Measurements from ENCODE around the gene TTN. TPM values are rescaled to one million over a fixed set of nuclear protein-coding genes. Genes with fewer than 3 reads are reported as not detected.

TTN gene
- total RNA-seq, 1 experiment from 2014 or later, result 0.24 TPM

DNA sequence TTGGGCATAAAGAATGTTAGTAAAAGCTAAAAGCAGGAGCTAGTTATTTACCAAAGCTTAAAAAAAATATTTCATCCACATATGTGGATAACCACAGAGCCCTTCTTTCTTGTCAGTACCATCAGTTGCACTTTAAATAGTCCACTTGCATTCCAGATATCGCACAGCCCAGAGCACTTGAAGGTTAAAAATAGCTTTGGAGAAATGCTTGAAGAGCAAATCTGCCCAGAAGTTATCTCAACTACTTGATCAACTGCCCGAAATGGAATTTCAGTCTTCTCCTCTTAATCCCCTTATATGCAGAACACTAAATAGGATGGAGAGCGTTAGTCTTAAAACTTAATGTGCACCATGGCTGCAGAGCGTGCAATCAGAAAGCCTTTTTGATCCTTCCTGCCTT, 178.6 kb downstream of the TTN start:
- no TSS peak for BruUV-seq (replicated peaks)
- Mint-ChIP-seq H3K4me3 (ENCODE audit: low read depth, unreplicated experiment) (no peak overlapping the region), H3K27me3 (ENCODE audit: unreplicated experiment) (no peaks in the 10 kb centered on the region), H3K36me3 (ENCODE audit: insufficient read depth, unreplicated experiment) (no peaks in the 10 kb centered on the region), H3K4me1 (ENCODE audit: low read depth, unreplicated experiment) (no peaks in the 10 kb centered on the region), H3K9me3 (ENCODE audit: low read depth, unreplicated experiment) (no peaks in the 10 kb centered on the region), H3K27ac (ENCODE audit: unreplicated experiment) (no peak overlapping the region)
- CTCF ChIA-PET, result no interaction called here
- DNase-seq, result no peak
- TF ChIP-seq, protein P1, sequence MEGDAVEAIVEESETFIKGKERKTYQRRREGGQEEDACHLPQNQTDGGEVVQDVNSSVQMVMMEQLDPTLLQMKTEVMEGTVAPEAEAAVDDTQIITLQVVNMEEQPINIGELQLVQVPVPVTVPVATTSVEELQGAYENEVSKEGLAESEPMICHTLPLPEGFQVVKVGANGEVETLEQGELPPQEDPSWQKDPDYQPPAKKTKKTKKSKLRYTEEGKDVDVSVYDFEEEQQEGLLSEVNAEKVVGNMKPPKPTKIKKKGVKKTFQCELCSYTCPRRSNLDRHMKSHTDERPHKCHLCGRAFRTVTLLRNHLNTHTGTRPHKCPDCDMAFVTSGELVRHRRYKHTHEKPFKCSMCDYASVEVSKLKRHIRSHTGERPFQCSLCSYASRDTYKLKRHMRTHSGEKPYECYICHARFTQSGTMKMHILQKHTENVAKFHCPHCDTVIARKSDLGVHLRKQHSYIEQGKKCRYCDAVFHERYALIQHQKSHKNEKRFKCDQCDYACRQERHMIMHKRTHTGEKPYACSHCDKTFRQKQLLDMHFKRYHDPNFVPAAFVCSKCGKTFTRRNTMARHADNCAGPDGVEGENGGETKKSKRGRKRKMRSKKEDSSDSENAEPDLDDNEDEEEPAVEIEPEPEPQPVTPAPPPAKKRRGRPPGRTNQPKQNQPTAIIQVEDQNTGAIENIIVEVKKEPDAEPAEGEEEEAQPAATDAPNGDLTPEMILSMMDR (IDR thresholded peaks at IDR 0.05; ENCODE audit: unreplicated experiment), result no peak
- intact Hi-C loops (cut with micrococcal nuclease; ENCODE audit: unreplicated experiment), result no loop called here

DNA sequence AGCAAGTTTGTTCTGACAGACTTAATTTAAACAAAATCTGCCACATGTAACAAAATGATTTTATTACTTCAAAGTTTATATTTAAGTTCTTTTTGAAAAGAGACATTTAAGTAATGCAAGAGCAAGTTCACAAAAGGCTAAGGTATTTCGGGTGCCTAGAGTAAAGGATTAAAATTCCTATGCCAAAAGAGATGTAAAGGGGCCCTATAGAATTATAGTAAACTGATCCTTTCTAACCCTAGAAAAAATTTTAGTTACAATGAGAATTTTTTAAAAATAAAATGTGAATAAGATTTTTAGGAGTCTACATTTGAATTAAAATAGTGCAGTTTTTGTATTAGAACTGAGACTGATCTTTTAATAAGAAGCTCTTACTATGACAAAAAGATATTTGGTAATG, 179.8 kb downstream of the TTN start:
- Mint-ChIP-seq H3K4me3 (ENCODE audit: low read depth, unreplicated experiment) (no peak overlapping the region), H3K4me1 (ENCODE audit: low read depth, unreplicated experiment) (no peaks in the 10 kb centered on the region), H3K36me3 (ENCODE audit: insufficient read depth, unreplicated experiment) (no peaks in the 10 kb centered on the region), H3K27me3 (ENCODE audit: unreplicated experiment) (no peaks in the 10 kb centered on the region), H3K9me3 (ENCODE audit: low read depth, unreplicated experiment) (no peaks in the 10 kb centered on the region), H3K27ac (ENCODE audit: unreplicated experiment) (no peak overlapping the region)
- no peak for DNase-seq
- no TSS peak for BruUV-seq (replicated peaks)
- CTCF ChIA-PET, result no interaction called here
- TF ChIP-seq, protein P1 (IDR thresholded peaks at IDR 0.05; ENCODE audit: unreplicated experiment), result no peak
- intact Hi-C loops (cut with micrococcal nuclease; ENCODE audit: unreplicated experiment), result no loop called here

DNA sequence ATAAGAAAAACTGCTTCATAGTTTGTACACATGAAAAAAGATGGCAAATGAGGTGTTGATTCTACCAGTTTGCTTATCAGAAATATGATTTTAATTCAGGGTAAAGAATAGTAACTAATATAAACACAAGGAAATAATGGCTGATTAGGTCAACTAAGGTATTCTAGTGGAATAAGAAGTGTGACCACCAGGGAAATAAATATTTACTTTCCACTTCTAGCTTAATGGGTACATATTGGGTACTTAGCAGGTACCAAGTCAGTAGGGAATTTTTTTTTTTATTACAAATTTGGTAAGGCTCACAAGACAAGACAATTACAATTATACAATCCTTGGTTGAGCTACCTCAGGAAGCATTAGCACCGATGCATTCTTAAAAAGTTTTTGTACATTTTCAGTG, 191.3 kb downstream of the TTN start:
- Mint-ChIP-seq H3K4me1 (ENCODE audit: low read depth, unreplicated experiment) (no peaks in the 10 kb centered on the region), H3K27ac (ENCODE audit: unreplicated experiment) (no peak overlapping the region), H3K36me3 (ENCODE audit: insufficient read depth, unreplicated experiment) (no peaks in the 10 kb centered on the region), H3K27me3 (ENCODE audit: unreplicated experiment) (no peaks in the 10 kb centered on the region), H3K4me3 (ENCODE audit: low read depth, unreplicated experiment) (no peak overlapping the region), H3K9me3 (ENCODE audit: low read depth, unreplicated experiment) (no peaks in the 10 kb centered on the region)
- CTCF ChIA-PET, result no interaction called here
- no peak for DNase-seq
- BruUV-seq (replicated peaks), result no TSS peak
- TF ChIP-seq, protein P1 (IDR thresholded peaks at IDR 0.05; ENCODE audit: unreplicated experiment), result no peak
- intact Hi-C loops (cut with micrococcal nuclease; ENCODE audit: unreplicated experiment), result no loop called here

DNA sequence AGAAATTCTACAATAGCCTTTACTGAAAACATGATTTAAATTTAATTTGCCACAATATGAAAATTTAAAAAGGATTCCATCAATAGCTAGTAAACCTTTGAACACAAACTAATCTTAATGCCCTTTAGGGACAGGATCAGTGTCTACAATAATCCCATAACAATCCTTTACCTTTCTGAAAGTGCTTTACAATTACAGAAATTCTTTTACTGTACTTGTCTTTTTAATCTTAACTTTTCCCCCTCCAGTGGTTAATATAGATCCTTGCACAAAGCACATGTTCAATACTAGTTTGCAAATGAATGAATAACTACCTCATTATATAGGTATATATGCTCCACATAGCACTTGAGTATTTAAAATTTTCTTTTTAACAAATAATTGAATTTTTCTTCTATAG, 204.3 kb downstream of the TTN start:
- Mint-ChIP-seq H3K4me1 (ENCODE audit: low read depth, unreplicated experiment) (no peaks in the 10 kb centered on the region), H3K4me3 (ENCODE audit: low read depth, unreplicated experiment) (no peak overlapping the region), H3K36me3 (ENCODE audit: insufficient read depth, unreplicated experiment) (no peaks in the 10 kb centered on the region), H3K27ac (ENCODE audit: unreplicated experiment) (no peak overlapping the region), H3K9me3 (ENCODE audit: low read depth, unreplicated experiment) (no peaks in the 10 kb centered on the region), H3K27me3 (ENCODE audit: unreplicated experiment) (no peaks in the 10 kb centered on the region)
- intact Hi-C loops (cut with micrococcal nuclease; ENCODE audit: unreplicated experiment), result no loop called here
- no TSS peak for BruUV-seq (replicated peaks)
- CTCF ChIA-PET, result no interaction called here
- no peak for DNase-seq
- TF ChIP-seq, protein P1 (IDR thresholded peaks at IDR 0.05; ENCODE audit: unreplicated experiment), result no peak

DNA sequence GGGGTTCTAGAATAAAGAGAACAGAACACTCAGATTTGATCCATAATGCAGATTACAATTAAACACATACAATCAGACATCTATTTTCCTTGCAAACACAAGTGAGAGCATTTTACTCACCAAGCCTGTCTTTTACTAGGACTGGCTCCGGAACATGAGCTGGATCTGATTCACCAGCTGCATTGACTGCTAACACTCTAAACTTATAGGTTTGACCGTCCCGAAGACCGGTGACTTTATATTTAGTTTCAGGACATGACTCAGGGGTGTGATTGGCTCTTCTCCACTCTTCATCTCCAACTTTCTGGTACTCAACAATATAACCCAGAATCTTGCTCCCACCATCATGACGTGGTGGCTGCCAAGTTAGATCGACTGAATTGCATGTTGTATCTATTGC, 214.6 kb downstream of the TTN start:
- H3K9me3 Mint-ChIP-seq (ENCODE audit: low read depth, unreplicated experiment), result peaks cover 3% of the 10 kb centered on the region
- intact Hi-C loops (cut with micrococcal nuclease; ENCODE audit: unreplicated experiment), result no loop called here
- H3K36me3 Mint-ChIP-seq (ENCODE audit: insufficient read depth, unreplicated experiment), result no peaks in the 10 kb centered on the region
- BruUV-seq (replicated peaks), result no TSS peak
- H3K27me3 Mint-ChIP-seq (ENCODE audit: unreplicated experiment), result no peaks in the 10 kb centered on the region
- DNase-seq, result no peak
- H3K4me3 Mint-ChIP-seq (ENCODE audit: low read depth, unreplicated experiment), result no peak overlapping the region
- H3K4me1 Mint-ChIP-seq (ENCODE audit: low read depth, unreplicated experiment), result no peaks in the 10 kb centered on the region
- CTCF ChIA-PET, result no interaction called here
- H3K27ac Mint-ChIP-seq (ENCODE audit: unreplicated experiment), result no peak overlapping the region
- TF ChIP-seq, protein P1 (IDR thresholded peaks at IDR 0.05; ENCODE audit: unreplicated experiment), result no peak

Data from Calu3 (cell line).